AG20443 (cell line): ENCODE data around the gene DAZAP1.
A peak's percentile ranks its signal among the peaks of the same experiment; 100 is the strongest.

ENCODE experiments used
- DNase-seq: peaks from one replicate; pipeline ENCODE4 v3.0.0; 2012; ENCODE audit warnings: low spot score, mixed read lengths

The DAZAP1 gene

DNA sequence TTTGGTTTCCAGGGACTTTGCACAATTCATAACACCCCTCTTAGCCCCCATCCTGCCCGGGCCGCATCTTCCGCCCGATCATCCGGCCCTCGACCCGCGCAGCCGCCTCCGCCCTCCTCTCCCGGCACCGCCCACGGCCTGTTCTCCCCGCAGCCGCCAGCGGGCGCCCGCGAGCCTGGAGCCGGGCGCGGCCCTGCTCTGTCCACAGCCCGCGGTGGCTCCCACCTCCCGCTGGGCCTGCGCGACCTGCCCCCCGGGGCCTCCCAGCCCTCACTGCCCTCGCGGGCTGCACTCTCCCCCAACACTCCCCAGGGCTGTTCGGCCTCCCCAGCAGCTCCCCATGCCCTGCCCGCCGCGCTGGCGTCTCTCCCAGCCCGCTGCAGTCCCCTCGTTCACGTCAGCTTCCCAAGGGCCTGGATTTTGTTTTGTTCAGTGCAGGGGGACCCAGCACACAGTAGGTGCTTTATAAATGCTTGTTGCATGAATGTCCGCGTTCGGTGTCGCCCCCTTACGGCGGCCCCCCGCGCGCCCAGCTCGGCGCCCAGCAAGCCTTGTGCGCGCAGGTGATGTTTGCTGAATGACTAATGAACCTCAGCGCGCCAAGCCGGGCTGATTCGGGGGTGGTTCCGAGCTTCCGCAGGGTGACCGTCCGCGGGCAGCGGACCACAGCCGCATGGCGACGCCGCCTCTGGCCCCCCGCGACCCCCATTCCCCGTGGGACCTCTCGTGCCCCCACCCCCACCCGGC is 38.0 kb downstream of the DAZAP1 start:
- DNase-seq: peak; percentile 96

DNA sequence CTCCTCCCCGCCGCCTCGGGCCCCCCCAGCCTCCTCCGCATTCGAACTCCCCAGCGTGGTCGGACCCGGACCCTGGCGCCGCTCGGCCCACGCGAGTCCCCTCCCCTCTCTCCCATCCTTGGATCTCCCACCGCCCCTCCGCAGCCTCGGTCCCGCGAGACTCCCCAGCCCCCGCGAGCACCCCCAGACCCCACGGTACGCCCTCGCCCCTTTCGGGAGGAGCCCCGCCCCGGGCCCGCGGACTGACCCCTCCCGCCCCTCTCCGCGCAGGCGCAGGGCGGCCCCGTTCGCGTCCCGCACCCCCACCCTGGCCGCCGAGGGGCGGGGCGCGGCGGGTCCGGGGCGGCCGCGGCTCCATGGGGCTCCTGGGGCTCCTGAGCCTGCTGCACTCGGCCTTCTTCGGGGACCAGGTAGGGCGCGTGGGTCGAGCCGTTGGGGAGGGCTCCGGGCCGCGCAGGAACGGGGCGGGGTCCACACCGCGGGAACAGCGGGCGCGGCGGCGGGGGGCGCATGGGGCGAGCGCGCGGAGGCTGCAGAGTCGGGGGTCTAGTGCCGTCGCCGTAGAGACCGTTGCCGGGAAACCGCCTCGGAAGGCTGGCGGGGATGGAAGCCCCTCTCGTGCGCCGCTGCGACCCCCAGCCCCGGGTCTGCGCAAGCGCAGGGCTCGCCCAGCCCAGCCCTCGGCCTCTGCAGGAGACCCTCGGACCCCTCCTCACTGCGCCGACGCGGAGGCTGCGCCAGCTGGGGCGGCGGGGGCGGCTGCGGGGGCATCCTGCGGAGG is 38.7 kb downstream of the DAZAP1 start:
- peak; percentile 72 for DNase-seq

DNA sequence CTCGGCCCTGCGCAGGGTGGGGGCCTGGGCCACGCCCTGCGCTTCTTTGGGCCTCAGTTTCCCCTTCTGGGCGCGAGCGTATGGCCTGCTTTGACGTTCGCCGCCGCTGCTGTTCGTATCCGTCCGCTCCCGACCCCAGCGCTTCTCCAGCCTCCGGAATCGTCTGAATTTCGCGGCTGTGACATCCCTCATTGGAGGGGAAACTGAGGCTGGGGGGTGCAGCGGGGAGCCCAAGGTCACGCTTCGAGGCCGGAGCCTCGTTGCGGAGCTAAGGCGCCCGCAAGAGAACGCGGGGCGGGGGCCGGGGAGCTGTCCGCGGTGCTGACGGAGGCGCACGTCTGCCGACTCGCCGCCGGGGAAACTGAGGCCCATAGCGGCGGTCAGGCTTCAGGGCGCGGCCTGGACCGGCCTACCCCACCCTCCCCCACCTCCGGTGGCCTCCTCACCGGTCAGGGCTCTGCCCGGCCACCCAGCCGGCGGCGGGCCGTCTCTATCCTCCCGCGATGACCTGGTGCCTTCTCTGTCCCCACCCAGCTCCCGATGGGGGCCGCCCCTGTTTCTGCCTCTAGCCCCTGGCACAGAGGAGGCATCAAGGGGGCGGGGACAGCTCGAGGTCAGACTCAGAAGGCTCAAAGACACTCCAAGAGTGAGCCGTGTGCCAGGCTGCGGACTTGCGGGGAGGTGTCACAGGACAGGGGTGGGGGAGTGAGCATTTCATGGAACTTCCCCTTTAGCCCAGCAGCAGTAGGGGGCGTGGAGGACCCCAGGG is 39.5 kb downstream of the DAZAP1 start:
- peak; percentile 33 for DNase-seq

DNA sequence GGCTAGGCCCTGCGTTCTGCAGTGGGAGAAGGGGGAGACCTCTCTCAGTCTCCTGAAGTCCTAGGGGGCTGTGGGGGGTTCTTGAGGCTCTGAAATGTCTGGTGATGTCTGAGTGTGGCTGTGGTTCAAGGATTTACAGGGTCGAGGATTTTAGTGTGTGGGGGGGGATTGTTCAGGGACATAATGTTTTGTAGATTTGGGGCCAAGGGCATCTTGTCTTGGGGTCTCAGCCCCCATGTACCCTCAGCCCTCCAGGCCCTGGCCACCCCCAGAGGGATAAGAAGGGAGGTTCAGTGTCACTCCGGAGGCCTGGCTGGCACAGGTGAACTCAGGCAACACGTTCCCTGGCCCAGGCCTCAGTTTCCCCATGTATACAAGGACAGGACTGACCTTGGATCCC is 40.1 kb downstream of the DAZAP1 start:
- no peak for DNase-seq

DNA sequence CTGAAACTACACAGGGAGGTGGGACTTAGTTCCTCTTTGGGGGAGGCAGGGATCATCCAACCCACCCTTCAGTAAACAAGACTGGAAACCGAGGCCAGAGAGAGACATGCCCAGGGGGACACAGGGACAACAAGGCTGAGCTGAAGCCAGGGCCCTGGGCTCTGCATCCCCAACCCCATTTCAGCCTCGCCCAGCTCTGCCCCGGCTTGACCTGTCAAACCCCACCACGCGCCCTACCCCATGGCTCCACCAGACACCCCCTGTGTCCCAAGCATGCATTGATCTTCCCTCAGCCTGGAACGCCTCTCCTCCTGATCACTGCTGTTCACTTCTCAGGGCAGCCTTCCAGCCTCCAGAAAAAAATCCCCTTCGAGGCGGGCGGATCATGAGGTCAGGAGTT is 40.6 kb downstream of the DAZAP1 start:
- no peak for DNase-seq

DNA sequence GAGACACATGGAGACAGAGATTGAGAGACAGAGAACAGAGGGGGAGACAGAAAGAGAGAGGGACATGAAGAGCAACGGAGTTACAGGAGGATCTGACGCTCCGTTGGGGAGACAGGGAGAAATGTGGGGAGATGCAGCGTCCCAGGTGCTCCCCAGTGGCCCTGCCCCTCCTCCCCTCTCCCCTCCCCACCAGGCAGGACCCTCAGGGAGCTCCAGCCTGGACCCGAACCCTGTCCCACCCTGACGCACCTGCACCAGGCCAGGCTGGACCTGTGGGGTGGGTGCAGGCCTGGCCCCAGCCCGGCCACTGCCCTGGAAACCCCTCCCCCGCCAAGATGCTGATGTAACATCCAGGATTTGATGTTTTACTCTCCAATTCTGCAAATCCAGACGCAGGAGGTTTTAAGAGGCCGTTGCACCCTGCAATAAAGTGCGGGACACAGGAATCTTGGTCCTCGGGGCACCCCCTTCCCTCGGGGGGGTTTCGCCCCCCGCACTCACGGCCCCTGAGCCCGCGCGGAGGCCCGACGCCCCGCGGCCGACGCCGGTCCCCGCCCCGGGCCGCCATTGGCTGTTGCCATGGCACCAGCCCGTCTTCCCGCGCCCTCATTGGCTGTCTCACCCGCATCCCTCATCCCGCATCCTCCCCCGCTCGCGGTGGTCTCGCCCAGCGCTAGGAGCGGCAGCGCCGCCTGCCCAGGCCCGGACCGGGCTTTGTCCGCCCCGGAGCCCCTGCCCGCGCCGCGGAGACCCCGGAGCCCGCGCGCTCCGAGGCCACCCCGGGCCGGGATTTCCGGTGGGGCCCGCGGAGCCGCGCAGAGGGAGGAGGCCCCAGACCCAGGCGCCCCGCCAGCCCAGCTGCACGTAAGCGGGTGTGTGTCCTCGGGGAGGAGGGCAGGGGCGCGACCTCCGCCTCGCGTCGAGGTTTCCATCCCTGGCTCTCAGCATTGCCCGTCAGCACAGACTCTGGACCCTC is 42.4 kb downstream of the DAZAP1 start, which contains the start of gene APC2:
Gene APC2 (plus strand): TSS at position 655 of the 976 bp plus-strand sequence. CDS start 2,881 bp downstream, outside the sequence.
- DNase-seq: peak; percentile 90

DNA sequence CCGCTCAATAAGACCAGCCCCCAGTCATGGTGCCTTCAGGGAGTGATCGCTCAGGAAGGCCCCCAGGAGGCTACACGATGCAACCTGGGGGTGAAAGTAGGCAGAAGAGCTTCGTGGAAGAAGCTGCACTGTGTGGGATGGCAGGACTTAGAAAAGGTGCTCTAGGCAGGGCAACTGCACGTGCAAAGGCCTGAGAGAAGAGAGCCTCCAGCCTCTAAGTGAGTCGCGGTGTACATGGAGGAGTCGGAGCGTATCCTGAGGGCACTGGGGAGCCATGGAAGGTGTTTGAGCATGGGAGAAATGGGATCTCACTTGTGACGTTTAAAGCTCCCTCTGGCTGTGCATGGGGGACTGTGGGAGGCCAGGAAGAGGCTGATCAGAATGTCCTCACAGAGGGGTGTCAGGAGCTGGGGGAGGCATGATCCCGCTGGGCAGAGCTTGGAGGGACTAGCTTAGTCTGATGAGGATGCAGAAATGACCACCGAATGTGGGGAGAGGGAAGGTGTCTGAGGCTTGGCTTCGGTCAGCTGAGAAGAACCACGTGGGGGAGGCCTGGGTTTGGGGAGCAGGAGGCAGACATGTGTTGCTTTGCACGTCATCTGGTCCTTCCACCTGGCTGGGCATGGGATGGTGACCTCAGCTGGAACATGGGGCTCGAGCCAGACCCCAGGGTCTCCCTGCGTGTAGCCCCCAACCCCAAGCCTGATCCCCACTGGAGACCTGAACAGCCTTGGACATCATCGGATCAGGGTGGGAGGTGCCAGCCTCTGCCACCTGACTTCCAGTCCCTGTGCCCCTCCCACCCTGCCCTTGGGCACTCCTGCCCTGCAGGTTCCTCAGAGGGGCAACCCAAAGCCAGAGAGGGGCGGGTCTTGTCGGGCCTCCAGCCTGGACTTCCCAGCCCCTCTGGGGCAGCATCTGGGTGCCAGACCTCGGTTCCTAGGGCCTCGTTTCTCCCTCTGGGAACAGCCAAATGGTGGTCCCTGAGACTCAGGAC is 43.6 kb downstream of the DAZAP1 start:
- DNase-seq: no peak

DNA sequence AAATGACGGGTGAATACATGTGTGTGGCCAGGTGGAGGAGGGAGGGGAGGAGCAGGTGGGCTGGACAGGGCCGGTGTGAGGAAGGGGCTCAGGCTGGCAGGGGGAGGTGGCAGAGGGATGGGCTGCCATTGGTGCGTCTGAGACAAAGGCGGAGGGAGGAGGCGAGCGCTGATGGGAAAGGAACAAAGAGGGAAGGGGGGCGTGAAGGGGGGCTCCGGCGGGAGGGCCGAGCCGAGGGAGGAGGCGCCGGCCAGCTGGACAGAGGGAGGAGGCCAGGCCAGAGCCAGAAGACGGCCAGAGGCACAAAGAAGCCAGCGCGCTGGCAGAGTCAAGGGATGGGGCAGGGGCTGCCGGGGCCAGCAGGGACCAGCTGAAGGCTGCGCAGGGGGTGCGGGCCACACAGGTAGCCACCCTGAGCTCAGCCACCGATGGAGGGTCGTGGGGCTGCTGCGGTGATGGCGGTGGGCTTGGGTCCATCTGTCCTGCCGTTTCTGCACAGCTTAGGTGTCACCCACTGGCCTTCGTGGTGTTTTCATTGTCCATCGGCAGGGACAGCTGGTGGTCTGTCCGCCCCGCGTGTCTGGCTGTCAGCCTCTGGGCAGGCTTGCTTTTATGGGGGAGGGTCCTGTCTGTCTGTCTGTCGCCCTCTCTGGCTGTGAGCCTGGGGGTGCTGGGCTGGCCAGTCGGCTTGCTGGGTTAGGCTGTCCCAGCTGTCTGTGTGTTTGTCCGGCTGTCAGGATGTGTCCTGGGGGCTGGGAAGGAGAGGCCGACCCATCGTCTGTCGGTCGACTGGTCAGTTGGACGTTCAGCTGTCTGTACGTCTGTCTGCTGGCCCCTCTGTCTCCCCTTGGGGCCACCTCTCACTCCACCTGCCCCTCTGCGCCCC is 44.8 kb downstream of the DAZAP1 start:
- DNase-seq: no peak

DNA sequence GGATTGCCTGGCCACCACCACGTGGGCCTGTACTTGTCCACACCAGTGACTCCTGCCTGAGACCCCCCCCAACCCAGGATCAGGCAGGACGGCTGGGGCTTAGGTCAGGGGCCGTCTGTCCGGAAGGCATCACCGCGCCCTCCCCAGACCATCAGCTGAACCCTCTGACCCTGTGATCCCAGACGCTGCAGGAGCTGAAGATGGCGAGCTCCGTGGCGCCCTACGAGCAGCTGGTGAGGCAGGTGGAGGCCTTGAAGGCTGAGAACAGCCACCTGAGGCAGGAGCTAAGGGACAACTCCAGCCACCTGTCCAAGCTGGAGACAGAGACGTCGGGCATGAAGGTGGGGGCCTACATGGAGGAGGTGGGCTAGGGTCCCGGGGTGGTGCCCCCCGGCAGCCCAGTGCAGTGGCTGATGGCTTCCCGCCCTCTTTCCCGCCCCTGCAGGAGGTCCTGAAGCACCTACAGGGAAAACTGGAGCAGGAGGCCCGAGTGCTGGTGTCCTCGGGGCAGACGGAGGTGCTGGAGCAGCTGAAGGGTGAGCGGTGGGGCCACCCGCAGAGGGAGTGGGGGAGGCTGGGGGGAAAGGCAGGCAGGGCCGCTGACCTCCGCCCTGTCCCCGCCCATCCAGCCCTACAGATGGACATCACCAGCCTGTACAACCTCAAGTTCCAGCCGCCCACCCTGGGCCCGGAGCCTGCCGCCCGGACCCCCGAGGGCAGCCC is 45.6 kb downstream of the DAZAP1 start:
- no peak for DNase-seq

DNA sequence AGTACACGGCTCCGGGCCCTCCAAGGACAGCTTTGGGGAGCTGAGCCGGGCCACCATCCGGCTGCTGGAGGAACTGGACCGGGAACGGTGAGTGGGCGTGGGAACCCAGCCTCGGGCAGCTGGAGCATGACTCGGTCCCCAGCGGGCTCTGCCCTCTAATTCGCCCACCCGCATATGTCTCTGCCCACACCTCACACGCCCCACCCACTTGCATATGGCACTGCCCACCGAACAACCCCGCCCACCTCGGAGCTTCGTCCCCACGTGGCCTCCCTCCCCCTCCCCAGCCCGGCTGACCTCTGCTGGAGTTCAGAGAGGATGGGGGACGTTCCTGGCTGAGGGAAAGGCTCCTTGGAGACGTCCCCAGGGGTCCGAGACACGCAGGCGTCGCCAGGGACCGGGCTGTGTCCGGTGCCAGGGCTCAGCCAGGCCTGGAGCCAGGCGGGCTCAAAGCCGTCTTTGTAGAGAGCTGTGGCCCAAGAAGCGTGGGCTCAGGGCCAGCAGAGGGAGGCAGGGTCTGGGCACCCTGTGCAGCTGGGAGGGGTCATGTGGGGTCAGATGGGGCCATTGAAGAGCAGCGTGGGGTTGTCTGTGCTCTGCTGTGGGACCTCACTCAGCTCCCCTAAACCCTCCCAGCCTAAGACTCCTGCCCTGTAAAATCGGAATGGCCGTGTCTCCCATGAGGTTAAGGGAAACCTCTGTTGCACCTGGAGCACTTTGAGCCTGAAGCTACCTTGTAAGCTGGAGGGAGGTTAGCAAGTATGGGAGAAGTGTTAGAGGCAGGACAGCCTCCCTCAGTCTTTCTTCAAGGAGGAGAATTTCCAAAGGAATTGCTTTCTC is 46.4 kb downstream of the DAZAP1 start:
- peak; percentile 77 for DNase-seq

DNA sequence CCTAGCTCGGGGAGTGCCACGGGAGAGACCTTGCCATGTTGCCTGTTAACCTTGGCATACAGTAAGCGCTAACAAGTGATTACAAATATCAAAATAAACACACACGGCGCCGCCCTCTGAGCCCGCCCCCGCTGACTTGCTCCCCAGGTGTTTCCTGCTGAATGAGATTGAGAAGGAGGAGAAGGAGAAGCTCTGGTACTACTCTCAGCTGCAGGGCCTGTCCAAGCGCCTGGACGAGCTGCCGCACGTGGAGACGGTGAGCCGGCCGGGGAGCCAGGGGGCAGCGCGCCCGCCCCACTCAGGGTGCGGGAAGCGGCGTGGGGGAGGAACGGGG is 47.6 kb downstream of the DAZAP1 start:
- no peak for DNase-seq

DNA sequence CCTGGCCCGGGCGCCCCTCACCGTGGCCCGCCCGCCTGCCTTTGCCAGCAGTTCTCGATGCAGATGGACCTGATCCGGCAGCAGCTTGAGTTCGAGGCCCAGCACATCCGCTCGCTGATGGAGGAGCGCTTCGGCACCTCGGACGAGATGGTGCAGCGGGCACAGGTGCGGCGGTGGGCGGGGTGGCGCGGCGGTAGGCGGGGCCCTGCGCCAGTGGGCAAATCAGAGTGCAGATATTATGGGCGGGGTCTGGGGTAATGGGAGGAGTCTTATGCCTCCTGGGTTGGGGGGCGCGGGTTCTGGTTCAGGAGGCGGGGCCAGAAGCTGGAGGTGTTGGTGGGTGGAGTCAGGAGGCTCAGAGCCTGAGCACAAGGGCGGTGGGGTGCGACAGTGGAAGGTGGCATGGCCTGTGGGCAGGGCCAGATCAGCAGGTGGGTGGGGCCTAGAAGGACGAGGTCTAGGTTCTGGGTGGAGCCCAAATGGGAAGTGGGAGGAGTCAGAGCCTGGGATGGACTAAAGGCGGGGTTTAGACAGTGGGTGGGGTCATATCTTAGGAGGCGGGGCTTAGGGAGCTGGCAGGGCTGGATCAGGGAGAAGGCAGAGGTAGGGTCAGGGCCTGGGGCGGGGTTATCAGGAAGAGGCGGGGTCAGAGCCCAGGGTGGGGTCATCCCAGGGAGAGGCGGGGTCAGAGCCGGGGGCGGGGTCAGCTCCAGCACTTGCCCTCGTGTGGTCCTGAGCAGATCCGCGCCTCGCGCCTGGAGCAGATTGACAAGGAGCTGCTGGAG is 48.1 kb downstream of the DAZAP1 start:
- DNase-seq: peak; percentile 78

DNA sequence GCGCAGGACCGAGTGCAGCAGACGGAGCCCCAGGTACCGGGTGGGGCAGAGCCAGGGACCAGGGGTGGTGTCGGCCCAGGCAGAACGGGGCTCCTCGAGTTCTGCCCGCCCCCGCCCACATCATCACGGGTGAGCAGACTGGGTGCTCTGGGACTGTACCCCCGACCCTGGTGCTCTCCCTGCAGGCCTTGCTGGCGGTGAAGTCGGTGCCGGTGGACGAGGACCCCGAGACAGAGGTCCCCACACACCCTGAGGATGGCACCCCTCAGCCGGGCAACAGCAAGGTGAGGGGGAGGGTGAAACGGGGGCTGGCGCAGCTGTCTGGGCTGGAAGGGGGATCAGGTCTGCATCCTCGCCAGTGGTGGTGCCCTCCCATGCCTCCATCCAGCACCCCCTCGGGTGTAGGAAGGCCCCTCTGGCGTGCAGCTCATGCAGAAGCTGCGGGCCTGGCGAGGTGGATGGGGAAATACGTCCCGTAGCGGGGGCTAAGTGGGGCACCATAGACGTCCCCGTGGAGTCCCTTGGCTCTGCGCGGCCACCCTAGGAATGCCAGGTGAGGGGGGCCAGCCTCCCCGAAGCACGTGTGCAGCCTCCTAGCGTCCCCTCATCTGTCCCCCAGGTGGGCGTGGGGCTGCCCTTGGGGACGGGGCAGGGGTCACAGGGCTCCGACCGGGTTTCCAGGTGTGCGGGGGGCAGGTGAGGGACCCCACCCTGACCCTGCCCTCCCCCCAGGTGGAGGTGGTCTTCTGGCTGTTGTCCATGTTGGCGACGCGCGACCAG is 48.9 kb downstream of the DAZAP1 start:
- no peak for DNase-seq

DNA sequence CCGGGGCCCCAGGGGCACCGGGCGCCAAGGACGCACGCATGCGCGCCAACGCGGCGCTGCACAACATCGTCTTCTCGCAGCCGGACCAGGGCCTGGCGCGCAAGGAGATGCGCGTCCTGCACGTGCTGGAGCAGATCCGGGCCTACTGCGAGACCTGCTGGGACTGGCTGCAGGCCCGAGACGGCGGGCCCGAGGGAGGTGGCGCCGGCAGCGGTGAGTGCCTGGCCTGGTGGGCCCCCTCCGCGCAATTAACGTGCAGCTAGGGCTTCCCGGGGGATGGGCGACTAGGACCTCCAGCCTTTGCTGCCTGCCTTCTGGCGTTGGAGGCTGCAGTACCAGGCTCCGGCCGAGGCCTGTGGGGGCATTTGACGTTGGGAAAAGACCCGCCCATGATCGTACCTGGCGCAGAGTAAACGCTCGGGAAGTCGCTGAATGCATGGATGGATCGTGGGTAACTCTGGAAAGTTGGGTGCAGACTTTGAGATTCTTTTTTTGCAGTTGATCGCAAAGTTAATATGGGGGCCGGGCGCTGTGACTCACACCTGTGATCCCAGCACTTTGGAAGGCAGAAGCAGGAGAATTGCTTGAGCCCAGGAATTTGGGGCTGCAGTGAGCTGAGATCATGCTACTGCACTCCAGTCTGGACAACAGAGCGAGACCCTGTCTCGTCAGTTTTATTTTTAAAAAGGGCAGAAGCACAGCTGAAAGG is 49.8 kb downstream of the DAZAP1 start:
- DNase-seq: no peak

DNA sequence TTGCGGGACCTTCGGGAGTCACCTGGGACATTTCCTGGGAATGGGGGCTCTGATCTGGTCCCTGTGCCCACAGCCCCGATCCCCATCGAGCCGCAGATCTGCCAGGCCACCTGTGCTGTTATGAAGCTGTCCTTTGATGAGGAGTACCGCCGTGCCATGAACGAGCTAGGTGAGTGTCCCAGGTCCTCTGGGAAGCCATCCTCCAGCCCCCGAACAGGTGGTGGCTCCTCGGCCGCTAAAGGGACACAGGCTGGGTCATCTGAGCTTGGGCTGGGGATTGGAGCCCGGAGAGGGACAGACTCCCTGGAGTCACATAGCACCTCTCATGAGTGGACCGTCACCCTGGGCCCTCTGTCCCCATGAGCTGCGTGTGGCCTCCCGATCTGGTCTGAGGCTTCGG is 50.5 kb downstream of the DAZAP1 start:
- no peak for DNase-seq
